ENCODE measurements around the gene UBN2.
A peak's percentile ranks its signal among the peaks of the same experiment; 100 is the strongest.
"Not testable (repeated sequence)": the region's sequence is repeated elsewhere in the genome, so short reads cannot be mapped to it uniquely, and the experiment has no call there.

UBN2 gene

GRCh38 chr7:139230774-139231512 lies at the start of gene UBN2:
Gene UBN2 (plus strand): TSS chr7:139231237. CDS start chr7:139231485, 248 bp downstream.
- peak; percentile 92 for DNase-seq

DNA sequence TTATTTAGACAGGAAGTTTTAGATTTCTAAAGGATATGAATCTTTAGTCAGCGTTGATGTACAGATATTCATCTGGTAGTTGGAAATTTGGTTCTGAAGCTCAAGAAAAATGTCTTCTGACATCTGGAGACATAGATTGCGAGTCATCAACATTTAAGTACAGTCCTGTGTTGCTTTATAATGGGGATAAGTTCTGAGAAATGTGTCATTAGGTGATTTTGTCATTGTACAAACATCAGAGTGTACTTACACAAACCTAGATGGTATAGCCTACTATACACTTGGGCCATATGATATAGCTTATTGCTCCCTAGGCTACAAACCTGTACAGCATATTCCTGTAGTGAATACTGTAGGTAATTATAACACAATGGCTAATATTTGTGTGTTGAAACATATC lies 49.6 kb upstream of the UBN2 start:
- no peak for DNase-seq

DNA sequence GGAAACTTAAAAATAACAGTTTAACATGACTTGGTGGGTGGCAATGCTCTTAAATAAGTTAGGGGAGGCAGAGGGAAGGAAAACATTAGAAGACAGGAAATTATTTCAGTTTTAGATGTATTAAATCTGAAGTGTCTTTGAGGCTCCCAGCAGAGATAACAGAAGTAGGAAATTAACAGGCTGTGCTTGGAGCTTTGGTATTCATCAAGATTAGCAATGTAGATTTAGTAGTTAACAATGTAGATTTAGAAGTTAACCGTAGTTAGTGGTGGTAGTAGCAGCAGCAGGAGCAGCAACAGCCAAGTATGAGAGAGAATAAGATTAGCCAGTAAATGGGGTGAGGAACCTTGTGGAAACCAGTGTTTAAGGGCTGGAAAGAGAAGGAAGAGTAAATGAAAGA lies 48.7 kb upstream of the UBN2 start:
- no peak for DNase-seq

DNA sequence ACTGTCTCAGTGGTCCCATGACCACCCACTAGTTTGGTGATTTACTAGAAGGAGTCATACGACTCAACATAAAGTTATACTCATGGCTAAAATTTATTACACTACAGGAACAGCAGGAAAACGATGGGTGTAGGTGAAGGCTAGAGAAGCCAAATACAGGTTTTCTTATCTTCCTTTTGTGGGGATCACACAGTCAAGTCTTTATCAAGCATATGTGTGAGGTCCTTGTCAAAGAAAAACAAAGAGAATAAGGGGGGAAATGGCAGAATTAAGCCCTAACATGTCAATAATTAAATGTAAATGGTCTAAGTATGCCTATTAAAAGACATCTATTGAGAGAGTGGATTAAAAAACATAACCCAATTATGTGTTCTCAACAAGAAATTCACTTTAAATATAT lies 47.8 kb upstream of the UBN2 start:
- no peak for DNase-seq

DNA sequence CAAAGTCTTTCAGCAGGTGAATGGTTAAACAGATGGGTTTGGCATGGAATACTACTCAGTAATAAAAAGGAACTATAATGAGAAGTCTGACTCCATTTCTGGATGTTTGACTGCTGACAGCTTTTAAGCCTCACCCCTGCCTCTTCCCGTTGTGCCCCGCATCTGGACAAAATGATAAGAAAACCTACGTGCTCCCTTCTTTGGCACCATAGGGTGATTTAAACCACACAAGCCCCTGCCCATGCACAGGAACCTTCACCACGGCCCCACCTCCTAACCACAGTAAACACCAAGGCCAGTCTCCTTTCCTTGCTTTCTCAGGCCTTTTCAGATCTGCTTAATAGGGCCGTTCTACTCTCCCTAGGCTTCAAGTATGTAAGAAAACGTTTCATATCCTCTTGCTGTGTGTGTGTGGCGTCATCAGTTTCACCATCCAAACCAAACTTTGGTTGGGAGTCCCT lies 47.1 kb upstream of the UBN2 start:
- DNase-seq: no peak

GRCh38 chr7:139186146-139186545 lies 44.9 kb upstream of the UBN2 start:
- DNase-seq: no peak

DNA sequence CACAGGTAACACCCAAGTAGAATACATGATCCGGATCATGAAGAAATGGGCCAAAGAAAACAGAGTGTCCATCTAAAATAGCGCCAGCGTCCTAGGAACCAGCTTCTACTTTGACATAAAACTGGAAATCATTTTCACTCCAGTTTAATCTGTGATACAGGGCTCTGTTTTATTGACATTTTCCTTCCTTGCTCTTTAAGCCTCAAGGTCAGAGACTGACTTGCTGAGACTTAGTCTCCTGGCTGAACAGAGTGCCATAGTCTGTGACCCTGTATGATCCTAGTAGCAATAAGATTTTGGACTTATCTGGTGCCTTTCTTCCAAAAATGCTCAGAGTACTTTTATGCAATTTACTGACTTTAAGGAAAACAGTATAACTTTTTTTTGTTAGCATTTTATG lies 41.7 kb upstream of the UBN2 start:
- DNase-seq: no peak

- DNase-seq: no peak
These were observed 38.9 kb upstream of the UBN2 start for GRCh38 chr7:139192014-139192706.

DNA sequence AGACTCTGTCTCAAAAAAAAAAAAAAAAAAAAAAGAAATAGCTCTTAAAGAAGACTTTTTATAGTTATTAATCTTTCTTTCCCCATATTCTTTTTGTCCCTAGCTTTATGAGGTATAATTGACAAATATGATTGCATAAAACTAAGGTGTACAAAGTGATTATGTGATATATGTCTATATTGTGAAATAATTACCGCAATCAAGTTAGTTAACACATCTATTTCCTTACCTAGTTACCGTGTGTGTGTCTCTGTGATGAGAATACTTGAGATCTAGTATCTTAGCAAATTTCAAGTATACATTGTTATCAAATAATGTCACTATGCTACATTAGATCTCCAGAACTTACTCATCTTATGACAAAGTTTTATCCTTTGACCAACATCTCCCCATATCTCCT lies 30.7 kb upstream of the UBN2 start:
- DNase-seq: no peak

DNA sequence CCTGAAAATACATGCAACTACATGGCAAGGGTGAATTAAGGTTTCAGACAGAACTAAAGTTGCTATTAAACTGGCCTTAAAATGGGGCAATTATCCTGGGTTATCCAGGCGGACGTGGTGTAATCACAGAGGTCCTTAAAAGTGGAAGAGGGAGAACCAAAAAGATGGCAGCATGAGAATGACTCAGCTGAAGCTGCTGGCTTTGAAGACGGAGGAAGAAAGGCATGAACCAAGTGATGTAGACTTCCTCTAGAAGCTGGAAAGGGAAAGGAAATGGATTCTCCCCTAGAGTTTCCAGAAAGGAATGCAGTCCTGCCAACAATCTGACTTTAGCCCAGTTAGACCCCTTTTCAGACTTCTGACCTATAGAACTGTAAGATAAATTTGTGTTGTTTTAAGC lies 27.0 kb upstream of the UBN2 start:
- DNase-seq: no peak

DNA sequence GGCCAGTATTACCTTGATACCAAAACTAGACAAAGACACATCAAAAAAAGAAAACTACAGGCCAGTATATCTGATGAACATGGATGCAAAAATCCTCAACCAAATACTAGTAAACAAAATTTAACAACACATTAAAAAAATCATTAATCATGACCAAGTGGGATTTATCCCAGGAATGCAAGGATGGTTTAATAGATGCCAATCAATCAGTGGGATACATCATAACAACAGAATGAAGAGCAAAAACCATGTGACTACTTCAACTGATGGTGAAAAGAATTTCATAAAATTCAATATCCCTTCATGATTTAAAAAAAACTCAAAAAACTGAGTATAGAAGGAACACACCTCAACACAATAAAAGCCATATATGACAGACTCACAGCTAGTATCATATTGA lies 25.2 kb upstream of the UBN2 start:
- no peak for DNase-seq

DNA sequence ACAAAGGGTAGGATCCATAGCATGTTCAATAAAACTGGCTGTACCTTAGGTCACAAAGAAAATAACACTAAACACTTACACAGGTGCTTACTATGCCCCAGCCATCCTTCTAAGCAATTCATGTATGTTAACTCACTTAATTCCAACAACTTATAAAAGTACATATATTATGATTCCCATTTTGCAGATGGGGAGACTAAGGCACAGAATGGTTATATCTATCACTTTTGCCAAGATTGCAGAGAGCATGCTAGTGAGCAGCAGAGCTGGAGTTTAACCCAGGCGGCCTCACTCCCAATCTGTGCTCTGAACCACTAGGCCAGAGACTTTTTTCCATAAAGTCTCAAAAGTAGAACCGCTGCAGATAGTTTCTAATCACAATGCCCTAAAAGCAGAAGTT lies 18.9 kb upstream of the UBN2 start:
- no peak for DNase-seq

DNA sequence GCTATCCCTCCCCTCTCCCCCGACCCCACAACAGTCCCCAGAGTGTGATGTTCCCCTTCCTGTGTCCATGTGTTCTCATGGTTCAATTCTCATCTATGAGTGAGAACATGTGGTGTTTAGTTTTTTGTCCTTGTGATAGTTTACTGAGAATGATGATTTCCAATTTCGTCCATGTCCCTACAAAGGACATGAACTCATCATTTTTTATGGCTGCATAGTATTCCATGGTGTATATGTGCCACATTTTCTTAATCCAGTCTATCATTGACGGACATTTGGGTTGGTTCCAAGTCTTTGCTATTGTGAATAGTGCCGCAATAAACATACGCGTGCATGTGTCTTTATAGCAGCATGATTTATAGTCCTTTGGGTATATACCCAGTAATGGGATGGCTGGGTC lies 17.5 kb upstream of the UBN2 start:
- DNase-seq: not testable (repeated sequence)

GRCh38 chr7:139218173-139218572 lies 12.9 kb upstream of the UBN2 start:
- DNase-seq: no peak

- DNase-seq: no peak
These were observed 6.8 kb upstream of the UBN2 start for GRCh38 chr7:139224219-139224618.

GRCh38 chr7:139224836-139225235 lies 6.2 kb upstream of the UBN2 start:
- DNase-seq: not testable (repeated sequence)

GRCh38 chr7:139225286-139226157 lies 5.5 kb upstream of the UBN2 start:
- DNase-seq: not testable (repeated sequence)

GRCh38 chr7:139226158-139226515 lies 4.9 kb upstream of the UBN2 start:
- DNase-seq: not testable (repeated sequence)

DNA sequence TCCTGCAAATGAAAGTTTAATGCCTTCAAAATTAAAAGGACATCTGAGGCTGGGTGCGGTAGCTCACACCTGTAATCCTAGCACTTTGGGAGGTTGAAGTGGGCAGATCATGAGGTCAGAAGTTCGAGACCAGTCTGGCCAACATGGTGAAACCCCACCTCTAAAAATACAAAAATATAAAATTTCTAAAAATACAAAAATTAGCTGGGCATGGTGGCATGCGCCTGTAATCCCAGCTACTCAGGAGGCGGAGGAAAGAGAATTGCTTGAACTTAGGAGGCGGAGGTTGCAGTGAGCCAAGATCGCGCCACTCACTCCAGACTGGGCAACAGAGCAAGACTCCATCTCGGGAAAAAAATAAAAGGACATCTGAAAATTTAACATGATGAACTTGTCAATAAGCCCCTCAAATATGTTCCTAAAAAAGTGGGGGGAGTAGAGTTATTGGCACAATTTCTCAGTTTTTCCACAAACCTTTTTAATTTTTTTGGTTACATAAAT lies 4.0 kb upstream of the UBN2 start:
- not testable (repeated sequence) for DNase-seq

DNA sequence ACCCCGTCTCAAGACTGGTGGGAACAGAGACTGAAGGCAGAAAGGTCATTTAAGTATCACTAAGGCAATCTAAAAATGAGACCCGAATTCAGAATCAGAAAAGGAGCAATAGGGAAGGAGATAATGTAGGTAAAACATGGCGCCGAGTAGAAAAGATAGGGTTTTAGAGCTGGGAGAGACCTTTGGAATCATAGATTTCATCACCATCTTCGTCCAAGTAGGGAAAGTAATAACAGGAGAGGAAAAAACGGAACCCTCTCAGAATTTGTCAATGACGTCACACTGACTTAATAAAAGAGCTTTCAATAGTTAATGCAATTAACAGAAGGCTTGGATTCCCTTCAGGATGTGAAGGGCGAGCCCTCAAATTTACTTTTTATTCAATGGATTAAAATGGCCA lies 1.0 kb upstream of the UBN2 start:
- no peak for DNase-seq

- DNase-seq: no peak
These were observed 608 bp upstream of the UBN2 start for GRCh38 chr7:139230484-139230773.

- DNase-seq: no peak
These were observed 708 bp downstream of the UBN2 start for GRCh38 chr7:139231513-139232376.

DNA sequence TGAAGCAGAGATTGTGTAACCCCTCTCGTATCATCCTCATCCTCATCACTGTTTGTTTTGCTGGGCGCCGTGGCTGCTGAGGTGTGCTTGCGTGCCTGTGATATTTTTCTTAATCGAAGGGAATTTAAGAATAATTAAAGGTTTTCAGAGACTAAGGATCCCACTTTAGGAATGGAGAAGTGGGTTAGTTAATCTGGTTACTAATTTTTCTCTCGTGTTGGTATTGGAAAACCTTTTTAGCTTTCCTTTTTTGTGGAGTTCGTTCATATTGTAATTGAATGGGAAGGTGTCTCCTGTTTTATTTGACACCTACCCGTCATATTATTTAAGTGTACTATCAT lies 1.3 kb downstream of the UBN2 start:
- peak; percentile 24 to 34 for DNase-seq

All from AML-193 (cell line).